A673 (cell line): ENCODE results near the gene RRH. TPM values are rescaled to one million over a fixed set of nuclear protein-coding genes. Genes with fewer than 3 reads are reported as not detected.
A peak's percentile ranks its signal among the peaks of the same experiment; 100 is the strongest.

Experiments used
- BruUV-seq: library from RNA; stranded (reverse); fragments of 400-500 nt; replicated peaks from 2 replicates; lab custom pipeline; 2021; lab: Mats Ljungman, UMichigan
- CTCF ChIA-PET: fragments of 300-600 bp; sonication (Branson Sonifier 250); formaldehyde crosslinking; loops from one replicate; lab custom pipeline; 2022; ENCODE audit warnings: antibody characterized with exemption; lab: Charles Lee
- POLR2A ChIA-PET: fragments of 300-600 bp; sonication (Branson Sonifier 250); formaldehyde crosslinking; loops from one replicate; lab custom pipeline; 2022; ENCODE audit warnings: antibody characterized with exemption; ENCODE audit not compliant: low non-redundant PET; lab: Charles Lee
- DNase-seq: peaks from one replicate; pipeline ENCODE4 v3.0.0-alpha.2; 2015; ENCODE audit warnings: low spot score
- H3K27ac ChIP-seq: fragments of 200-600 bp; sonication (generic); 2 replicates; pipeline ENCODE4 v1.5.1; 2016; ENCODE audit warnings: mixed run types, low read depth, mild to moderate bottlenecking, mixed read lengths, antibody characterized with exemption, low read length; ENCODE audit not compliant: poor library complexity, severe bottlenecking
- H3K27me3 ChIP-seq: fragments of 200-600 bp; sonication (generic); replicated peaks from 2 replicates; pipeline ENCODE4 v1.6.1; 2017; ENCODE audit warnings: mixed run types, low read depth, mild to moderate bottlenecking, mixed read lengths, antibody characterized with exemption, low read length; ENCODE audit not compliant: insufficient read depth, poor library complexity
- H3K36me3 ChIP-seq: fragments of 200-600 bp; sonication (generic); 2 replicates; pipeline ENCODE4 v1.6.1; 2016; ENCODE audit warnings: mixed run types, mild to moderate bottlenecking, mixed read lengths, antibody characterized with exemption, low read length; ENCODE audit not compliant: insufficient read depth, poor library complexity, severe bottlenecking
- H3K4me1 ChIP-seq: fragments of 200-600 bp; sonication (generic); 2 replicates; pipeline ENCODE4 v1.6.1; 2017; ENCODE audit warnings: mixed run types, mild to moderate bottlenecking, mixed read lengths, antibody characterized with exemption, low read length; ENCODE audit not compliant: insufficient read depth, poor library complexity, severe bottlenecking
- H3K4me3 ChIP-seq: fragments of 200-600 bp; sonication (generic); 2 replicates; pipeline ENCODE4 v1.5.1; 2016; ENCODE audit warnings: low read depth, mixed run types, mild to moderate bottlenecking, mixed read lengths, low read length; ENCODE audit not compliant: poor library complexity, severe bottlenecking
- H3K9me3 ChIP-seq: fragments of 200-600 bp; sonication (generic); 2 replicates; pipeline ENCODE4 v1.6.1; 2016; ENCODE audit warnings: mixed run types, low read depth, mild to moderate bottlenecking, mixed read lengths, antibody characterized with exemption, low read length; ENCODE audit not compliant: poor library complexity, severe bottlenecking
- CTCF ChIP-seq: fragments of 300-800, 200-600 bp; sonication (generic); conservative IDR thresholded peaks from 2 replicates; pipeline ENCODE4 v1.5.1; 2017; ENCODE audit warnings: low read depth, mild to moderate bottlenecking, antibody characterized with exemption, low read length, moderate library complexity, mixed read lengths
- EZH2 ChIP-seq: fragments of 200-600 bp; sonication (generic); IDR thresholded peaks from 2 replicates; pipeline ENCODE4 v1.6.1; 2017; ENCODE audit warnings: borderline replicate concordance, low read depth, mild to moderate bottlenecking, mixed read lengths, antibody characterized with exemption, low read length; ENCODE audit not compliant: poor library complexity, severe bottlenecking
- intact Hi-C: fragments of 100-400 bp; cut with micrococcal nuclease; formaldehyde crosslinking; loops from one replicate; pipeline ENCODE4 v1.10.0; 2022; ENCODE audit not compliant: unreplicated experiment
- total RNA-seq: library from RNA; stranded (reverse); gene quantifications from 2 replicates; pipeline ENCODE4 v1.2.3, GENCODE V29; 2021

The RRH gene
- total RNA-seq, 1 experiment from 2014 or later: 0.47 TPM

GRCh38 chr4:109887071-109887470 lies 59.3 kb downstream of the RRH start:
- DNase-seq: peak; percentile 61
- Histone ChIP-seq H3K36me3 (no peaks in the 10 kb centered on the region), H3K27me3 (no peaks in the 10 kb centered on the region), H3K4me1 (peaks cover 12% of the 10 kb centered on the region), H3K9me3 (no peaks in the 10 kb centered on the region), H3K4me3 (no peak overlapping the region), H3K27ac (no peak overlapping the region)
- ChIA-PET POLR2A (no interaction called here), CTCF (interaction anchor here (0.7 kb wide), 1 partner anchor 92 kb away, joined by 3 read pairs; no protein-coding TSS in a partner anchor)
- BruUV-seq: no TSS peak
- no peak for TF ChIP-seq CTCF
- no peak for TF ChIP-seq EZH2
- intact Hi-C loops: no loop called here

GRCh38 chr4:109890076-109890475 lies 62.3 kb downstream of the RRH start:
- BruUV-seq: no TSS peak
- intact Hi-C loops: no loop called here
- no peak for TF ChIP-seq EZH2
- no peak for TF ChIP-seq CTCF
- Histone ChIP-seq H3K27ac (no peak overlapping the region), H3K36me3 (no peaks in the 10 kb centered on the region), H3K27me3 (no peaks in the 10 kb centered on the region), H3K9me3 (no peaks in the 10 kb centered on the region), H3K4me3 (no peak overlapping the region), H3K4me1 (peaks cover 12% of the 10 kb centered on the region)
- POLR2A ChIA-PET: no interaction called here
- CTCF ChIA-PET: no interaction called here
- DNase-seq: no peak

Other genes with a start within 250 kb of the RRH start
- 30.5 and 33.0 TPM in 2 replicates for gene CASP6, start 124.5 kb upstream of the RRH start, total RNA-seq
- 34.5 and 36.9 TPM in 2 replicates for gene PLA2G12A, start 97.9 kb upstream of the RRH start, total RNA-seq
- gene CFI, start 26.0 kb upstream of the RRH start, total RNA-seq: 0.86 and 1.6 TPM in 2 replicates
- 56.0 and 67.6 TPM in 2 replicates for gene GAR1, start 12.2 kb upstream of the RRH start, total RNA-seq
- 0.26 and 0.33 TPM in 2 replicates for gene LRIT3, start 20.1 kb downstream of the RRH start, total RNA-seq
- gene EGF, start 84.9 kb downstream of the RRH start, total RNA-seq: 24.6 and 26.7 TPM in 2 replicates